Transverse colon (tissue), 4 donors: ENCODE measurements around the gene AUH. TPM values are rescaled to one million over a fixed set of nuclear protein-coding genes. Genes with fewer than 3 reads are reported as not detected.

Experiments used
- DNase-seq: peaks from one replicate; pipeline ENCODE4 v3.0.0-alpha.2; 2019
- H3K27ac ChIP-seq, 4 donors: fragments of 200-600 bp; sonication (generic); 2 replicates each; pipeline ENCODE4 v1.5.1; 2016 to 2018; ENCODE audit warnings: inconsistent platforms in 4 of 4
- H3K27me3 ChIP-seq: fragments of 200-600 bp; sonication (generic); 2 replicates; pipeline ENCODE4 v1.5.1; 2017; ENCODE audit warnings: inconsistent platforms
- H3K36me3 ChIP-seq, 4 donors: fragments of 200-600 bp; sonication (generic); 2 replicates each; pipeline ENCODE4 v1.5.1; 2017 to 2019; ENCODE audit warnings: inconsistent platforms in 4 of 4
- H3K4me1 ChIP-seq, 4 donors: fragments of 200-600 bp; sonication (generic); 2 replicates each; pipeline ENCODE4 v1.5.1; 2017 to 2020; ENCODE audit warnings: inconsistent platforms in 4 of 4
- H3K4me3 ChIP-seq, 4 donors: fragments of 200-600 bp; sonication (generic); 1 replicate in 1 of 4; 2 replicates in 3 of 4; pipeline versions ENCODE4 v1.5.1 to v1.6.1; 2017 to 2019; ENCODE audit warnings: inconsistent platforms in 4 of 4
- H3K9me3 ChIP-seq, 2 donors: fragments of 200-600 bp; sonication (generic); 2 replicates each; pipeline ENCODE4 v1.5.1; 2017 to 2019; ENCODE audit warnings: inconsistent platforms in 2 of 2
- EP300 ChIP-seq: sonication (generic); formaldehyde crosslinking; IDR thresholded peaks from one replicate; pipeline ENCODE4 v1.6.1; 2017; ENCODE audit warnings: antibody characterized with exemption, low read depth
- POLR2A ChIP-seq: fragments of 450-650 bp; IDR thresholded peaks from one replicate; pipeline ENCODE4 v1.6.1; 2016; ENCODE audit warnings: antibody characterized with exemption, mild to moderate bottlenecking, moderate library complexity
- POLR2AphosphoS5 ChIP-seq, 3 donors: sonication (generic); formaldehyde crosslinking; IDR thresholded peaks; one replicate each; pipeline ENCODE4 v1.6.1; 2016; ENCODE audit warnings: antibody characterized with exemption in 3 of 3
- WGBS, 2 donors: methylation state at CpG; one replicate each; pipeline ENCODE4 v1.1.5; 2018; ENCODE audit warnings: low coverage in 1 of 2; 5-methylcytosine and 5-hydroxymethylcytosine counted together
- in situ Hi-C, 4 donors: fragments of 200-750 bp; cut with MboI; loops; one replicate each; pipeline versions ENCODE4 v1.15.0 to v1.15.1; 2017; ENCODE audit warnings: low sequenced_read_pairs in 3 of 4, low pct_ligation_motif_present in 1 of 4, low pct_unique_long_range_greater_than_20kb in 1 of 4
- intact Hi-C: fragments of 100-400 bp; cut with DNase I; formaldehyde crosslinking; loops from one replicate; pipeline ENCODE4 v1.15.1; 2023; ENCODE audit warnings: low total_unique reads
- total RNA-seq, 4 donors: library from RNA; depleted of rRNA; stranded (reverse); fragments of >200 nt; gene quantifications; one replicate each; pipeline ENCODE4 v1.1.0, GENCODE V29; 2016
- TF ChIP-seq, protein P1 (sequence below), 5 experiments: fragments of 200-600 bp in 3 of 5; fragments of 450-650 bp in 2 of 5; sonication (generic) in 3 of 5; IDR thresholded peaks; 1 replicate in 2 of 5; 2 replicates in 3 of 5; pipeline ENCODE4 v1.5.1; 2016 to 2017; ENCODE audit warnings: antibody characterized with exemption in 5 of 5, inconsistent platforms in 3 of 5, mild to moderate bottlenecking in 2 of 5, moderate library complexity in 1 of 5

Gene AUH
- total RNA-seq, 4 donors from 2014 or later: 55.0 to 136 (median 83.8) TPM

DNA sequence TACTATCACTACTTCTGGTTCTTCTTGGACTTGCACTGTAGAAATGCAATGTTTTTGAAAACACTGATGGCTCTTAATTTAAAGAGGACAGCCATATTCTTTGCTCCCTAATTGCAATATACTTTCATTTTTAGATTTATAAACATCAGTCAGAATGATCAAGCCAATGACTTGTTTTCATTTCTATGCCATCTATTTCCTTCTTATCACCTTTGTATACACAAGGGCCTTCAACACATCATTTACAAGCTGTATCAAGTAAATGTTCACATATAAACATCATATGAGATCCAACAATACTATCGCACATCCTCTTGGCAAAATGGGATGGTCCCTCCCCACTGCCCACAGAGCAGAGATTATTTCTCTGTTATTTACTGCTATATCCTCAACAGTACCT, 24.9 kb downstream of the AUH start:
- in situ Hi-C loops: no loop called here
- WGBS, 2 donors: 86 to 100% methylated on average over 1 of the region's 1 CpG

DNA sequence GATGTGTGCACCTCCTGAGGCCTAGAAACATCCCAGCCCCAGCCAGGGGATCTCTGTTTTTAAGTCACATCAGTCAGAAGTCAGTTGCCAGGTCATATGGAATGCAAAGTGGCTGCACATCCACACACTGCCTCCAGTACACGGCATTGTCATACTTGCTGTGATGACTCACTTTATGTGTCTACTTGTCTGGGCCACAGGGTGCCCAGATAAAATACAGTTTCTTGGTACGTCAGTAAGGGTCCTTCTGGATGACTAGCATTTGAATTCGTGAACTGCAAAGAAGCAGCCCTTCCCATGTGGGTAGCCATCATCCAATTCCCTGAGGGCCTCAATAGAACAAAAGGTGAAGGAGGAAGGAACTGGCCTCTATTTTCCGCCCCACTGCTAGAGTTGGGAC, 27.7 kb downstream of the AUH start:
- Histone ChIP-seq H3K36me3 (no peaks in the 10 kb centered on the region), H3K27ac (no peak overlapping the region), H3K4me3 (no peak overlapping the region), H3K27me3 (no peaks in the 10 kb centered on the region), H3K9me3 (no peaks in the 10 kb centered on the region), H3K4me1 (peaks cover 0 to 9% (median 0%) of the 10 kb centered on the region in 4 donors)
- intact Hi-C loops: no loop called here
- 92 to 100% methylated on average over 1 to 4 of the region's 4 CpGs for WGBS, 2 donors
- DNase-seq: no peak
- TF ChIP-seq POLR2A (no peak), EP300 (no peak), POLR2AphosphoS5 (IDR thresholded peaks at IDR 0.05) (no peak)
- TF ChIP-seq, protein P1, sequence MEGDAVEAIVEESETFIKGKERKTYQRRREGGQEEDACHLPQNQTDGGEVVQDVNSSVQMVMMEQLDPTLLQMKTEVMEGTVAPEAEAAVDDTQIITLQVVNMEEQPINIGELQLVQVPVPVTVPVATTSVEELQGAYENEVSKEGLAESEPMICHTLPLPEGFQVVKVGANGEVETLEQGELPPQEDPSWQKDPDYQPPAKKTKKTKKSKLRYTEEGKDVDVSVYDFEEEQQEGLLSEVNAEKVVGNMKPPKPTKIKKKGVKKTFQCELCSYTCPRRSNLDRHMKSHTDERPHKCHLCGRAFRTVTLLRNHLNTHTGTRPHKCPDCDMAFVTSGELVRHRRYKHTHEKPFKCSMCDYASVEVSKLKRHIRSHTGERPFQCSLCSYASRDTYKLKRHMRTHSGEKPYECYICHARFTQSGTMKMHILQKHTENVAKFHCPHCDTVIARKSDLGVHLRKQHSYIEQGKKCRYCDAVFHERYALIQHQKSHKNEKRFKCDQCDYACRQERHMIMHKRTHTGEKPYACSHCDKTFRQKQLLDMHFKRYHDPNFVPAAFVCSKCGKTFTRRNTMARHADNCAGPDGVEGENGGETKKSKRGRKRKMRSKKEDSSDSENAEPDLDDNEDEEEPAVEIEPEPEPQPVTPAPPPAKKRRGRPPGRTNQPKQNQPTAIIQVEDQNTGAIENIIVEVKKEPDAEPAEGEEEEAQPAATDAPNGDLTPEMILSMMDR (IDR thresholded peaks at IDR 0.05): no peak
- in situ Hi-C loops: no loop called here

More for the DNA sequence above, 24.9 kb downstream of the AUH start:
- H3K27ac ChIP-seq: no peak overlapping the region
- H3K4me1 ChIP-seq: peaks cover 0 to 9% (median 0%) of the 10 kb centered on the region in 4 donors
- no peaks in the 10 kb centered on the region for H3K9me3 ChIP-seq
- no peak for DNase-seq
- TF ChIP-seq, protein P1 (IDR thresholded peaks at IDR 0.05): no peak
- TF ChIP-seq POLR2AphosphoS5 (IDR thresholded peaks at IDR 0.05): no peak
- no peak for TF ChIP-seq EP300
- no peak for TF ChIP-seq POLR2A
- H3K4me3 ChIP-seq: no peak overlapping the region
- peaks cover 0 to 9% (median under 1%) of the 10 kb centered on the region in 4 donors for H3K36me3 ChIP-seq
- intact Hi-C loops: loop anchor here (5.0 kb wide), 1 partner anchor 1094 kb away; no protein-coding TSS in a partner anchor
- no peaks in the 10 kb centered on the region for H3K27me3 ChIP-seq

GRCh38 chr9:91333551-91333950, 28.2 kb downstream of the AUH start:
- Histone ChIP-seq H3K27ac (no peak overlapping the region), H3K27me3 (no peaks in the 10 kb centered on the region), H3K9me3 (no peaks in the 10 kb centered on the region), H3K4me3 (no peak overlapping the region), H3K4me1 (peaks cover 0 to 9% (median 0%) of the 10 kb centered on the region in 4 donors), H3K36me3 (no peaks in the 10 kb centered on the region)
- intact Hi-C loops: no loop called here
- no peak for TF ChIP-seq EP300
- no peak for TF ChIP-seq POLR2AphosphoS5 (IDR thresholded peaks at IDR 0.05)
- TF ChIP-seq, protein P1 (IDR thresholded peaks at IDR 0.05): no peak
- TF ChIP-seq POLR2A: no peak
- in situ Hi-C loops: no loop called here
- DNase-seq: no peak
- 79 to 88% methylated on average over 1 of the region's 1 CpG for WGBS, 2 donors

- Histone ChIP-seq H3K27ac (no peak overlapping the region), H3K27me3 (no peaks in the 10 kb centered on the region), H3K4me3 (no peak overlapping the region), H3K4me1 (peaks cover 0 to 9% (median 0%) of the 10 kb centered on the region in 4 donors), H3K36me3 (no peaks in the 10 kb centered on the region), H3K9me3 (no peaks in the 10 kb centered on the region)
- TF ChIP-seq EP300 (no peak), POLR2AphosphoS5 (IDR thresholded peaks at IDR 0.05) (no peak), POLR2A (no peak)
- TF ChIP-seq, protein P1 (IDR thresholded peaks at IDR 0.05): no peak
- 79 to 87% methylated on average over 3 to 12 of the region's 12 CpGs for WGBS, 2 donors
- DNase-seq: no peak
- in situ Hi-C loops (no loop called here), intact Hi-C loops (no loop called here)
Measured at GRCh38 chr9:91332546-91333231, 29.0 kb downstream of the AUH start.
